Stimulated activated CD8-positive, alpha-beta memory T cell treated with anti-CD3 and anti-CD28 coated beads, Interleukin-7, amount 100 ng/mL, for 4 hours (primary cell): ENCODE measurements around the gene RRP1.
"Not testable (repeated sequence)": the region's sequence is repeated elsewhere in the genome, so short reads cannot be mapped to it uniquely, and the experiment has no call there.

Source experiments
- DNase-seq, 2 donors: peaks; one replicate each; pipeline ENCODE4 v3.0.0-alpha.2; 2020; ENCODE audit warnings: low read depth in 2 of 2

The RRP1 gene

DNA sequence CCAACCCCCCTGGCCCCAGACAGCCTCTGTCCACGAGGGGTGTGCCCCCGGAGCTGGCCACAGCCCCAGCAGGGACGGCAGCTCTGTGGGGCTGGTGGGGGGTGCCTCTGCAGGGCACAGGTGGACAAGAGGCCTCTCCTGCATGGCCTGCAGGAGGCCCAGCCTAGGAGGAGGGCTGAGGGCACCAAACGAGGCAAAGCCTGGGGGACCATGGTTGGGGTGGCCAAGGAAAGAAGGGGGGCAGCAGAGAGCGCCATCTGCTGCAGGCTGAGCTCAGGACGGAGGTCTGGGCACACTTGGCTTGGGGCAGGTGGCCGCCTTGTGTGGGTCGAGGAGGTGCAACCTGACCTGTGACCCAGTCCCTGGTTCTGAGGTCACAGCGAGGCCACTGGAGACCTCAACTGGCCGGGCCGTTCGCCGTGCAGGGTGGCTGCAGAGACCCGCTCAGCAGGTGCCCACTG is 27.3 kb downstream of the RRP1 start:
- no peak for DNase-seq

DNA sequence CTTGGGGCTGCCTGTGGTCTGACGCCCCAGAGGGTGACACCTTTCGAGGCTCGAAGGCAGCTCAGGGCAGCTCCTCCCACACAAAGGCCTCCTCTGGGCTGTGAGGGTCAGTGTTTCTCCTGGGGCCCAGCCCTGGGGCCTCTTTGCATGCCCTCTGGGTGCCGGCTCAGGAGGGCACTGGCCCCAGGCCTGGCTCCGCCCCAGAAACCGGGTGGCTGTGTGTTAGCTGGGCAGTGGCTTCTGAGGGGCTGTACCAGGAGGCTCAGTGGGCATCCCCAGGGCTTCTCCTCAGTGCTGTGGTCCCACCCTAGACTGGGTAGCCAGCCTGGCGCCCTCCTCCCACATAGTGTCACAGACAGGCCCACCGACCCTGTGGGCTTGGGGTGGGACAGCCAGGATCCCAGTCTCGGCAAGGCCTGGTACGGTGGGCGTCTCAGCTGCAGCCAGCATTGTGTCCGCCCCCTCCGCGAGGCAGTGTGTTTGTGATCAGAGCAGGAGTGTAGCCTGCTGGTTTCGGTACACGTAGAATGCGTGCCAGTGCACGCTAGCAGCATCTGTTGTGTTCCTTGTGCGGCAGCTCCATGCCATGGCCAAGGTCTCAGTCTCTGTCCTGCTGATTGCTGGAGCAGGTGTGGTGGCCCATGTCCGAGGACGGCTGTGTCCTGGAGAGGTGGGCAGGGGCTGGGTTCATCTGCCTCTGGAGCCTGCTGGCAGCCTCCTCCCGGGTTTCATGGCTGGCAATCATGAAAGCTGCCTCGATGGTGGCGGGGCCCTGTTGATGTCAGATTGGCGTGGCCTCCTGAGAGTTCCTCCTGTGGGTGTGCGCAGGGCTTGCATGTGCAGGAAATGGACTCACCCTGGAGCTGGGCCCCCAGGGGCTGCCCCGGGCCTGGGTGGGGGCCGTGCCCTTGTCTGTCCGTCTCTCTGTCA is 28.0 kb downstream of the RRP1 start:
- no peak for DNase-seq

DNA sequence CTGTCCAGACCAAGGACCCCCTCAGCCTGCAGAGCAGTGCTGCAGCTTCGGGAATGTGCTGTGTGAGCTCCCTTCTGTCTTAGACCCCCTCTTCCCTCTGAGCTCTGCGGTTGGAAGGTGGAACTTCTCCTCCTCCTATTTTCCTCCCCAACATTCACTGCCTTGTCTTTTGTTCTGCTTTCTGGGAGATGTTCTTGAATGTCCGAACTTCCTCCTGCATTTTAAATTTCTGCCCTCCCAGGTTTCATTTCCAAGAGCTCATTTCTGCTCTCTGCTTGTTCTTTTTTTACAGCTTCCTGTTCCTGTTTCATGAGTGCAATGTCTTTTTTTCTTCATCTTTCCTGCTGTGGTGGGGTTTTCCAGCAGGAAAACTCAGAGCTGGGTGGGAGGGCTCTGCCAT is 29.3 kb downstream of the RRP1 start:
- no peak for DNase-seq

DNA sequence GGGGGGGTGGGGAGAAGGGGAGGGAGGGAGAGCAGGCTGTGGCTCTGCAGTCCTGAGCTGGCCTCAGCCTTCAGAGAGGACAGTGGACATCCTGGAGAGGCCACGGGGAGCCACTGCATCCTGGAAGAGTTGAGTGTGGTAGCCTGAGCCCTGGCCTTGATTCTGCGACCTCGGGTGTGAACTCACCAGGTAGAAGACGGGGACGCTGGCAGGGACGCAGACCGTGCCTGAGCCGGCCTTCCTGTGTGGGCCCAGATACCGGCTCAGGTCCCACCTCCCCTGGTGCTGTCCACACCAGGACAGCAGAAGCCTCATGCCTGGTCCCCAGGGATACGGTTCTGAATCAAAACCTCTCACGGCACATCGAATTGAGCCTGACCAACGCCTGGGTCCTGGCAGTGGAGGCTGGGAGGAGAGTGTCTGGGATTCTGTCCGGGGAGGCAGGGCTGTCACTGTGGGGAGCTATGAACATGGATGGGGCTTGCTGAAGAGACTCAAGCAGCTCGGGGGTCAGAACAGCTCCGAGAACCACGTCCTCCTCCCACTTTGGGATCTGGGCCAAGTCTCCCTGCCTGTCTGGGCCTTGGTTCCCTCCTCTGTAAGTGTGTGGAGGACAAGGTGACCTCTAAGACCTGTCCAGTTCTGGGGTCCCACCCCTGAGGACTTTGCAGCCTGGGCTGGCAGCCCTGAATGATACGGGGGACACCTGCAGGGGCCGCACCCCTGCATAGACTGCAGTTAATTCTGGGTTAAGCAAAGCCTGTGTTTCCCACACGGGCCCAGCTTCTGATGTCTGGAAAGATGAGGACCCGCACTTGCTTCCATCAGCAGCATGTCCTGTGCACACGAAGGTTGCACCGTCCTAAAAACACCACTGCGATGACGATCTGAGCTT is 30.4 kb downstream of the RRP1 start:
- no peak for DNase-seq

DNA sequence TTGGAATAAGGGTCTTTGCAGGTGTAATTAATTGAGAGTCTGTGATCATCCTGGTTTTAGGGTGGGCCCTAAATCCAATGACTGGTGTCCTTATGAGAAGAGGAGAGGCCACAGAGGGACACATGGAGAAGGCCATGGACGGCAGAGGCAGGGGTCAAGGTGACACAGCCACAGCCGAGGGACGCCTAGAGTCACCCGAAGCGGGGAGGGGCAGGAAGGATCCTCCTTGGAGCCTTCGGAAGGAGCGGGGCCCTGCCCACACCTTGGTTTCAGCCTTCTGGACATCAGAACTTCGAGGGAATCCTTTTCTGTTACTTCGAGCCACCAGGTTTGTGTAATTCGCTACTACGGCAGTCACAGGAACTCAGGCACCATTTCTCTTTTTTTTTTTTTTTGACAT is 31.1 kb downstream of the RRP1 start:
- DNase-seq: no peak

DNA sequence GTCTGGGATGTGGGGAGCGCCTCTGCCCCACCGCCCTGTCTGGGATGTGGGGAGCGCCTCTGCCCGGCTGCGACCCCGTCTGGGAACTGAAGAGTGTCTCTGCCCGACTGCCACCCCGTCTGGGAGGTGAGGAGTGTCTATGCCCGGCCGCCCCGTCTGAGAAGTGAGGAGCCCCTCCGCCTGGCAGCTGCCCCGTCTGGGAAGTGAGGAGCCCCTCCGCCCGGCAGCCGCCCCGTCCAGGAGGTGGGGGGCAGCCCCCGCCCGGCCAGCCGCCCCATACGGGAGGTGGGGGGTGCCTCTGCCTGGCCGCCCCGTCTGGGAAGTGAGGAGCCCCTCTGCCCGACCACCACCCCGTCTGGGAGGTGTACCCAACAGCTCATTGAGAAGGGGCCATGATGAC is 32.8 kb downstream of the RRP1 start:
- DNase-seq: not testable (repeated sequence)

DNA sequence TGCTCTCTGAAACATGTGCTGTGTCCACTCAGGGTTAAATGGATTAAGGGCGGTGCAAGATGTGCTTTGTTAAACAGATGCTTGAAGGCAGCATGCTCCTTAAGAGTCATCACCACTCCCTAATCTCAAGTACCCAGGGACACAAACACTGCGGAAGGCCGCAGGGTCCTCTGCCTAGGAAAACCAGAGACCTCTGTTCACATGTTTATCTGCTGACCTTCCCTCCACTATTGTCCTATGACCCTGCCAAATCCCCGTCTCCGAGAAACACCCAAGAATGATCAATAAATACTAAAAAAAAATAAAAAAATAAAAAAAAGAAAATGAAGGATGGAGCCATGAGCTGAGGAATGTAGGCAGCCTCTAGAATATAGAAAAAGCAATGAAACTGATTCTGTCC is 33.4 kb downstream of the RRP1 start:
- DNase-seq: not testable (repeated sequence)

DNA sequence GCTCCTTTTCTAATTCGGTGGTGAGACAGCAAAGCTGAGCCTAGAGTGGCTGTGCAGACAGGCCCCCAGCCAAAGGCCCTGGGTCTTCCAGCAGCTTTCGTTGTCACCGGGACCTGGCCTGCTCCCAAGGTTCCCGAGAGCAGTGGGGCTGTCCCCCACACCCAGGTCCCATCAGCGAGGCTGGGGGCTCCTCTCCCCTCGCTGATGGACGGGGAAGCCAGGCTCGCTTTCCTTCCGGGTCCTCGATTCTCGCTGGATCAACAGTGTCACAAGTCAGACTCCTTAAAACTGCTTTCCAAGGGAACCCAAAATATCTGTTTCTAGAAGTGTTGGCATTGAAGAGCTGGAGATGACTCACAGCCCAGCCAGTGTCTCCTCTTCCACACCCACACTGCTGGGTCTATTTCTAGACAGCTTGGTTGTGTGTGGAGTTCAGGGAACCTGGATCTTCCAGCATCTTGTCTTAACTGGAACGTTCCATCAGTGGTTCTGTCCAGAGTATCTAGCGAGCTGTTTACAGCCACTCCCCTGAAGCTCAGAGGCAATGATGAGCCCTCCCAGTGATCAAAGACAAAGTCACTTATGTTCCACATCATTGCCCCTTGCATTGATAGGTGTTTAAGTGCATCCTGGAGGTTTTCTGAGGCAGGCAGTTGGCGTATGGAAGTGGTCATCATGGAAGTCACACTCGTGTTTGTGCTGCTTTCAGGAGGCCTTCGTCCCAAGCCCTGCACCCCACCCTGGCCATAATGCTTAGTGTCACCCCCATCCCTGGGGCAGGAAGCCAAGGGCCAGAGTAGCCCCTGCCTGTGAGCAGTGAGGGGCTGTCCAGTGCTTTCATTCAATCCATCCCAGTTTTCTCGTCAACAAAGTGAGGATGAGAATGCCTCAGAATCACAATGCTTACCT is 35.2 kb downstream of the RRP1 start:
- DNase-seq: no peak

DNA sequence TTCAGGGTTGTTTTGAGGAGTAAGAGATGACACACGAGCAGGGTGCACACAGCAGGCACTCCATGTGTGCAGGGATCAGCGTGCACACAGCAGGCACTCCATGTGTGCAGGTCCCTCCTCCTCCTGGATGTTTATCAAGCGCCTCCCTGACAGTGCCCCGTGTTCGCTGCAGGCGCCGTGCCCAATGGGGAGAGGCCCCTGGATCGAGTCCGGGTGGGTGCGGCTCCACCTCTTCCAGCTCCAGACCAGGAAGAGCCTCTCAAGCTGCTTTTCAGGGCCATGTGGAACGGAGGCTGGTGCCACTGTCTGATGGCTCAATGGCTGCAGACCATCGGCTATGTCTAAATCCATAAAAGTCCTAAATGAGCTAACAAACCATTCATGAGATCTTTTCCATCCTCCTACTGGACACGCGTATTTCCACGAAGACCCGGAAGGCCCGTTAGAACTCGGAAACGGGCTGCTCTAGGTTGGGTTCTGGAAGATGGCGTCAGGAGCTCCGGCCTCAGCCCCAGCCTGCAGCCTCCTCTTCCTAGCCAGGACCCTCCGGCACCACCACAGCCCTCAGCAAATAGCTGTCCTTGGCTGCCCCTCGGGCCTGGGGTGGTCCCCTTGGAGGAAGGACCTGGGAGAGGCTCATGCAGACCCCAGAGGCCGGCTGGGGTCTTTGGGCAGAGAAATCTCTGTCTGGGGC is 36.0 kb downstream of the RRP1 start:
- no peak for DNase-seq

DNA sequence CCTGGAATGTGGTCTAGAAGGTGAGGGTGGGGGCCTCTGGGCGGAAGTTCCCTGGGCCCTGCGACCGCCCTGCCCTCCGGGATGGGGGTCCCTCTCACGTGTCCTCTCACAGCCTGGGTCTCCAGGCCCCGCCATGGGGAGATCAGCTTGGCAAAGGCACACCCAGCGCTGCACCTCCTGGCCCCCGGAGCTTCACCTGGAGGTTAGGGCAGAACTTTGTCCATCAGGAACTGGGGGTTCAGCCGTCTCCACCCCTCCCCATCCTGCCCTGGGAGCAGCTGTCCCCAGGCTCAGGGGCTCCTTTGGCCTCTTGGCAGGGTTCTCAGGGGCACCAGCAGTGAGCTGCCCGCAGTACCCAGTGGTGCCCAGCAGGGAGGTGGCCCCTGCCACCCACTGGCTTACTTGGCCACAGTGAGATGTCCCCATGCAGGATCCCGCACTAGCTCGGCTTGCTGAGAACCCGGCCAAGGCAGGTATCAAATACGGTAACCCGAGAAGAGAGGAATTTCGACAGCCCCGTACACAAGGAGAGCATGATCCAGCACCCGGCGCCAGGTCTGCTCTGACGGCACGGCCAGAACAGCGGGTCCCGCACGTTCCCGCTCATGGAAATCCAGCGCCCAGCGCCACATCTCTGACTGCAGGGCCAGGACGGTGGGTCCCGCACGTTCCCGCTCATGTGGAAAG is 36.7 kb downstream of the RRP1 start:
- DNase-seq: no peak

DNA sequence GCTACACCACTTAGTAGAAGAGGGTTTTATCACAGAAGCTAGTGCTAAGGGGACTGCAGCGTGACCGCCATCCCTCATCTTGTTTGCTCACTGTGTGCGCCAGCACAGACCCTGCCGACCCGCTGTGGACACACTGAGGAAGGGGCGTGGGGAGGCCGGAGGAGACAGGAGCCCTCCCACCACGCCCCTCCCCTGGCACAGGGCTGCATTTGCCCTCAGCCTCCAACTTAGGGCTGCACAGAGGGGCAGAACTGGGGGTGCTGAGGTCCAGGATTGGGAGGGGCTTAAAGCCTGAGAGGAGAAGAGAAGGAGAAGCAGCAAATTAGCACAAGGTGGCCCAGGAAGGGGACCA is 37.2 kb downstream of the RRP1 start:
- DNase-seq: no peak

DNA sequence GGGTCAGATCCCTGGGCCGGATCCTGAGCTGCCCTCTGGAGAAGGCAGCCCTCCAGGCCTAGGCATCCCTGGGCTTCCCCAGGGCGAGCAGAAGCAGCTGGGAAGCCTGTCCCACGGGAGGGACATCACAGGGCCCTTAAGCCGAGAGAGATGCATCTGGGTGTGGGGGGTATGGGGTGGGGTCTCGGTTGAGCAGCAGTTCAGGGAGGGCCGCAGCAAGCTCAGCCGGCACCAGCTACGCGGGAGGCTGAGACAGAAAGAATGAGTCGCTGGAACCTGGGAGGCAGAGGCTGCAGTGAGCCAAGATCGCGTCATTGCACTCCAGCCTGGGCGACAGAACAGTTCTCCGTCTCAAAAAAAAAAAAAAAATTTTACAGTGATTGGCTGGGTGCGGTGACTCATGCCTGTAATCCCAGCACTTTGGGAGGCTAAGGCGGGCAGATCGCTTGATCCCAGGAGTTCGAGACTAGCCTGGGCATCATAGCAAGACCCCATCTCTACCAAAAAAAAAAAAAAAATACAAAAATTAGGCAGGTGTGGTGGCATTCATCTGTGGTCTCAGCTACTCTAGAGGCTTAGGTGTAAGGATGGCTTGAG is 37.7 kb downstream of the RRP1 start:
- no peak for DNase-seq

DNA sequence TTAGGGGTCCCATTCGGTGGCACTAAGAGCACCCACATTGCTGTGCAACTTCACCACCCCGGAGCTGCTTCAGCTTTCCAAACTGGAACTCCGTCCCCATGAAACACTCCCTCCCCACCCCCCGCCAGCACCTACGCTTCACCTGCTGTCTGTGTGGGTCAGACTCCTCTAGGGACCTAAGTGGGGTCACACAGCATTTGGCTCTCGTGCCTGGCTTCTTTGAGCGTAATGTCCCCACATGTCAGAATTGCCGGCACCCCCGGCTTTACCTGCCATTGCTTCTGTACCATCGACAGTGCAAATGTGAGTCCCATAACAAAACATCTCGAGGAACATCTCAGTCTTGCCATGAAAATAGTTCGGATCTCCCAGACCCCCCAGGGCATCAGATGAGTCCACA is 39.8 kb downstream of the RRP1 start:
- no peak for DNase-seq

DNA sequence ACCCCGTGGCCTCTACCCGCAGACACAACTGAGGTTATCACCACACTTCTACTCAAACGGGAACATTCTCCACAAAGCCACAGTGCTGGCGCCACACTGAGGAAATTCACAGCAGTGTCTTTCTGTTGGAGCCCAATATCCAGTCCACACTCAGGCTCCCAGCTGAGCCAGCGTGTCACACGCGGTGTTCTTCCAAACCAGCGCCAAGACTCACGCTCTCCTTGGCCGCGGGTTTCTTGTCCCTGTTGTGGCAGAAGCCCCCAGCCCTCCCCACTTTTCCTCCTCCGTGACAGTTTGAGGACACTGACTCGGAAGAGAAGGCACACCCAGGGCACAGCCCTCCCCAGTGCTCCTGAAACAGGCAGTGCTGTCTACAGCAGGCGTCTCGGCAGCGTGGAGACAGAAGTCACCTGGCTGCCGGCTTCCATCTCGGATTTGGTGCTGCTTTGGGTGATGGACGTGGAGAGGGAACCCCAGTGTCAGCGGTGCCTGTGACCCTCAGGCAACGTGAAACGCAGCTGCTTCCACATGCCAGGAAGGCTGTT is 40.3 kb downstream of the RRP1 start:
- no peak for DNase-seq

DNA sequence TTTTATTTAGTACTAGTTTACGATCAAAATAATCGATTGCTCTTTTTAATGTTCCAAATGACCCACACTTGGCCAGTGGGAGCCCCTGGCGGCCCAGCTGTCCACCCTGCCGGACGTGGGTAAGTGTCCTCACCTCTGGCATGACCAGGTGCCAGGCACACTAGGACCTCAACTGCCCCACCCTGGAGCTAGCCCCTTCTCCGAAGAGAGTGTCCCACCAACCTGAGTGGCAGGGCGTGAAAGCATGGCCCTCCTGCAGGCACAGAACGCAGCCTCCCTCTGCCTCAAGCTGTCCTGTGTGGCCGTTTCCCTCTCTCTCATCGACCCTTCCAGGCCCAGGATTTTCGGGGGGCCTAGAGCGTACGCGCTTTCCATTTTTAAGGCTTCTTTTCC is 42.8 kb downstream of the RRP1 start:
- no peak for DNase-seq

DNA sequence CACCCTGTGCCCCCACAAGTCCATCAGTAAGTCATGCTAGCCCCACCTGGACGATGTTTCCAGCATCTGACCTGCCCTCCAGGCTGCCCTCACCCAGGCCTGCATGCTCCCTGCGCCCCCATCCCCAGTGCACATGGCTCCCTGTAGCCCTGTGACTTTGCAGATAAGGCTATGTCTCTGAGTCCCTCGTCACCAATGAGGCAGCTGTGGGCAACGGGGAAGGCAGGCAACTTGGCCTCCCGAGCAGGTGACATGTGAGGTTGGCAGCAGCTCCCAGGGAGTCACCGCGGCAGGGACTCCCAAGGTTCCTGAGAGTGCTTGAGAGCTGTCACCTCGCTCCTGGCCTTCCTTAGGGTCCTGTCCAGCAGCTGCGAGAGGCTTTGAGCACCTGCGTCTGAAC is 43.3 kb downstream of the RRP1 start:
- DNase-seq: no peak

DNA sequence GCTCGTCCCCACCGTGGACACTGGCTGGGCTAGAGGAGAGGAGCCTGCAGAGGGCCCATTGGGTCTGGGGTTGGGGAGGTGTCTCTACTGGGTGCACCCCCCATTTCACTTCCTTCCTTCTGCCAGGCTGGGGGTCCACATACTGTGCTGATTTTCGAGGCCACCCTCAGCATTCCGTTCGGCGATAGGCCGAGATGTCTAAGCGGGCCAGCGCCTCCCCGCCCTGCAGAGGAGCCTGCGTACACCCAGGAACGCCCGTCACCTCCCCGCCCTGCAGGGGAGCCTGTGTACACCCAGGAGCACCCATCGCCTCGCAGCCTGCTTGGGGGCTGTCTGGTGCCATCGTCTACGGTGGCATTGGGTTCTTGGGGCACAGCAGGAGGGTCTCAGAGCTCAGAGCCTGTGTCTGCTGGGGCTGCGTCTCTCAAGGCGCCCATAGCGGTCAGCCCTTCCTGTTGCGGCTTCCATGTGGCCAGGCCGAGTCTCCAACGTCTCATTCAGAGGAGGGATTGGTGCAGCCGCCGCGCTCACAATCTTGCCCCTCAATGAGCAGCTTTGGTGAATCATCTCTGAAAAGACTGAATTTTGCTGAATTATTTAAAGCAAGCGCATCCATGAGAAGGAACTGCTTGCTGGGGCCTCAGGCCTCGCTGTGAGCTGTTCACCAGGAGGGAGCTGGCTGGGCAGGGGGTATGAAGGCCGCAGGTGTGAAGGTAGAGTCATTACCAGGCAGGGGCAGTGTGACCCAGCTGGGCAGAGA is 44.9 kb downstream of the RRP1 start:
- no peak for DNase-seq

DNA sequence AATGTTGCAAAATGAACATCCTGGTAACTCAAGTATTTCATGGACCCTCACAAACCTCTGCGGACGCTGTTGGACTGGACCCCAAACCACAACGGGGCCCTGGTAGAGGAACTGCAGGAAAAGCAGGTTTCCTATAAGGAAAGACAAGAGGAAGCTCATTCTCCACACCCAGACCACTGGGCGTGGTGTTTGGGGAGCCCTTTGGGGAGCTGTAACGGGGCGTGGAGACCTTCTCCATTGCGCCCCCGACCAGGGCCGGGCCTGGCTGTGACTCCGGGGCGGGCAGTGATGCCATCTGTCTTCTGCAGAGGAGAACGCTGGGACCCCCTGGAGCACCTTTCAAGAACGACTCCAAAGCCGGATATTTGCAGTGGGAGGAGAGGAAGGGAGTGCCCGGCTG is 45.7 kb downstream of the RRP1 start:
- no peak for DNase-seq

DNA sequence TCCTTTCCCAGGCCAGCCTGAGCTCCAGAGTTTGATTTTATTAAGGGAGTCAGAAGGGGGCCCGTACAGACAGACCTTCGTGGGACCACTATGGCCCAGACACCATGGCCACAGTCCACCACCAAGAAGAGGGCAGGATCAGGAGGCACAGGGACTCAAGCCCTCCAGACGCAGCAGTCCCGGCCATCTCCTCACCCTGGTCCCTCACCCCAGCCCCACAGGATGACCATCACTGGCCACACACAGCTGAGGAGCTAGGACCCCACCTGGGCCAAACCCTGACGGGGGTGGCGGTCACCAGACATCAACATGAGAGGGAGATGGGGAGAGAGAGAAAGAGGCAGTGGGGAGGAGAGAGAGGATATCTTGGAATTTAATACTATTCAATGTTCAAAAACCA is 46.5 kb downstream of the RRP1 start:
- DNase-seq: no peak
